HG03135 (cell line): ENCODE measurements around the gene LPCAT1.
"Not testable (repeated sequence)": the region's sequence is repeated elsewhere in the genome, so short reads cannot be mapped to it uniquely, and the experiment has no call there.

Experiments
- ATAC-seq: cut with Tn5 transposase; IDR thresholded peaks from one replicate; pipeline ENCODE4 v1.9.1; 2021; ENCODE audit warnings: mild to moderate bottlenecking, moderate library complexity; ENCODE audit not compliant: unreplicated experiment

Gene LPCAT1

GRCh38 chr5:1523480-1523792 is 324 bp downstream of the LPCAT1 start:
- peak; percentile 36 for ATAC-seq

GRCh38 chr5:1522601-1523479 is 920 bp downstream of the LPCAT1 start:
- peak; percentile 7 for ATAC-seq

- ATAC-seq = no peak
Measured at GRCh38 chr5:1521671-1522600, 1.8 kb downstream of the LPCAT1 start.

DNA sequence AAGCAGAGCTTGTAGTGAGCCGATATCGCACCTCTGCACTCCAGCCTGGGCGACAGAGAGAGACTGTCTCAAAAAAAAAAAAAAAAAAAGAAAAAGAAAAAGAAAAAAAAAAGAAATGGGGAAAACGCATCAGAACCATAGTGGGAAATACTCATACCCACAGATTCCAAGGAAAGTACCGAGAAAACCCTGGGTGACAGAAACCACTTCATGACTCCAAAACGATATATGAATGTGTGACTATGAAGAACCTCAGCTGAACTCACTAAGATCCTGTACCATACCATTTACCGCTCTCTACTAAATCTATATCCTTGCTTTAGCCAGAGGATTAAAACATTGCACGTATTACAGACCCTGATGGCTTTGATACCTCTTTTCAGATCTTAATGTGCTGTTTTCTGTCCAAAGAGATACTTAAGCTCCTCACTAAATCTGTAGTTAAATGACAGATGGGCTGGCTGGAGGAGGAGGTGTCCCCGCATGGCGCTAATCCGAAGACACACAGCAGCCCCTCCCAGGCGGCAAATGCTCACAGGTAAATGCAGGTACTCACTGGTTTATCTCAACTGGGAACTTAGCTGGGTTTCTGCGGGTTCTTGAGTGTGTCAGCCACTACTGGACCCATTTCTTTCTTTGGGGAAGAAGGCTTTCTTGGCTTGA is 2.8 kb downstream of the LPCAT1 start:
- ATAC-seq = no peak

- ATAC-seq = no peak
Measured at GRCh38 chr5:1519631-1520210, 4.0 kb downstream of the LPCAT1 start.

DNA sequence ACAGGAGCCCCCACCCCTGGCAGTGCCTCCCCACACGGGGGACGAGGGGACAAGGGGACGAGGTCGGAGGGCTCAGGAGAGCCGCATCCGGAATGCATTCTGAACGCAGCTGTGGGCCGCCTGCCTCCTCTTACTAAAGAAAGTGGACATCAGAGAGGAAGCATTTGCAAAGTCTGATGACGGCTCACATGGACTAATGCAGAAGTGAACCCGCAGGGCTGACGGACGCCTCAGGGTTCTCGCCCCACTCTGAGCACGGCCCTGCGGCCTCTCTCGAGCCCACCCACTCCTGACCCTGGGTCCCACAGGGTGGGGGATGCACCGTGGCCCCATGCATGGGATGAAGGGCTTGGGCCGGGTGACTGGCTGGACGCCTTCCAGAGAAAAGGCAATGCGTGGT is 5.9 kb downstream of the LPCAT1 start:
- no peak for ATAC-seq

- ATAC-seq = no peak
Measured at GRCh38 chr5:1516615-1517601, 6.9 kb downstream of the LPCAT1 start.

DNA sequence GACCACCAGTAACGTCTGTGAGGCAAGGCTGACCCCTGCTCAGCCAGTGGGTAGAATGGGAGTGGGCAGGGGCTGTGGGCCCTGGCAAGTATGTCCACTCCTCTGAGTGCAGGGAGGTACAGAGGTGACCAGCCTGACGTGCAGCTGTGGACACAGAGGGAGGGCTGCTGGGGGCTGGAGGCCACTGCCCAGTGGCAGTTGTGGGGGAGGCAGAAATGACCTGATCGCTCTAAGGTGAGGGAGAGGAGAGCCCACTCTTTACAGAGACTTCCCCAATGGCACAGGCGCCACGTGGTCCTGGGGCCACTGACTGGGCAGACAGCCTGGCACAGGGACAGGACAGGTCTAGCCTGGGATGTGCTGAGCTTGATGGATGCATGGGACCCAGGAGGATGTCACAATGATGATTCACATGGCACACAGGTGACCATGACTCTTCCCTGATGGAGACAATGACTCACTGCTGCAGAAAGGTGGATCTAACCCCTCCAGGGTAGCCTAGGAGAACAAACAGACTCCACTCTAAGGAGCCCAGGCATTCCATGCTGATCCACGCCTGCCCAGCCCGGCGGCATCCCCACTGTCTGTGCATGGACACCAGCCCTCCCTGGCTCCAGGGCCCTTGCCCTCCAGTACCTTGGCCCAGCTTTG is 7.7 kb downstream of the LPCAT1 start:
- ATAC-seq = no peak

DNA sequence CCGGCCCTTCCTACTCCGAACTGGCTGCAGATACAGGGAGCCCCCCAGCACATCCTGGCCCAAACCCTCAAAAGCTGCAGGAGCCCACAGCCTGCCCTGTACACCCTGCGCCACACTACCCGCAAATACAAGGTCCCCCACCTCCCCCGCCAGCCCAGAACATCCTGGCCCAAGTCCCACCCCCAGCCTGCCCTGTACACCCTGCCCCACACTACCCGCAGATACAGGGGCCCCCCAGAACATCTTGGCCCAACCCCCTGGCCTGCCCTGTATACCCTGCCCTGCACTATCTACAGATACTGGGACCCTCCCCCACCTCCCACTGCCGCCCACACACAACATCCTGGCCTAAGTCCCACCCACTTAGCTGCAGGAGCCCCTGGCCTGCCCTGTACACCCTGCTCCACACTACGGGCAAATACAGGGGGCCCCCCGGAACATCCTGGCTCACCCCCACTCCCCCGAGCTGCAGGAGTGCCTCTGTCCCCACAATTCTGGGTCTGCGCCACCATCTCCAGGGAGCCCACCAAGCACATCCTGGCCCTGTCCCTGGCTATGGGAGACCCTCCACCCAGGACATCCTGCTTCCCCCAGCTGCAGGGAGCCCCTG is 8.3 kb downstream of the LPCAT1 start:
- no peak for ATAC-seq

DNA sequence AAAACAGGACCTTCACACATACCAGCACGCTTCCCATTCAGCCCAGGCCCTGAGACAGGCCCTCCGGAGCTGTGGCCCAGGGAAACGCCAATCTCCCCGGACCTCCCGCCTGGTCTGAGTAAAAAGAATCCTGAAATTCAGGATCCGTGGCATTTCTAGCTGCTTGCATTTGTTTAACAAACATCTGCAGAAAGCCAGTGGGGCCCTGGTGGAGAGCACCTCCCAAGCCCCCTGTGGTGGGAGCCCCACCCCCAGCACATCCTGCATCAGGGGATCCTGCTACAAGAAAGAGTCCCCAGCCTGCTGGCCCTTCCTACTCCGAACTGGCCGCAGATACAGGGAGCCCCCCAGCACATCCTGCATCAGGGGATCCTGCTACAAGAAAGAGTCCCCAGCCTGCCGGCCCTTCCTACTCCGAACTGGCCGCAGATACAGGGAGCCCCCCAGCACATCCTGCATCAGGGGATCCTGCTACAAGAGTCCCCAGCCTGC is 8.9 kb downstream of the LPCAT1 start:
- not testable (repeated sequence) for ATAC-seq

GRCh38 chr5:1514027-1514818 is 9.5 kb downstream of the LPCAT1 start:
- no peak for ATAC-seq

DNA sequence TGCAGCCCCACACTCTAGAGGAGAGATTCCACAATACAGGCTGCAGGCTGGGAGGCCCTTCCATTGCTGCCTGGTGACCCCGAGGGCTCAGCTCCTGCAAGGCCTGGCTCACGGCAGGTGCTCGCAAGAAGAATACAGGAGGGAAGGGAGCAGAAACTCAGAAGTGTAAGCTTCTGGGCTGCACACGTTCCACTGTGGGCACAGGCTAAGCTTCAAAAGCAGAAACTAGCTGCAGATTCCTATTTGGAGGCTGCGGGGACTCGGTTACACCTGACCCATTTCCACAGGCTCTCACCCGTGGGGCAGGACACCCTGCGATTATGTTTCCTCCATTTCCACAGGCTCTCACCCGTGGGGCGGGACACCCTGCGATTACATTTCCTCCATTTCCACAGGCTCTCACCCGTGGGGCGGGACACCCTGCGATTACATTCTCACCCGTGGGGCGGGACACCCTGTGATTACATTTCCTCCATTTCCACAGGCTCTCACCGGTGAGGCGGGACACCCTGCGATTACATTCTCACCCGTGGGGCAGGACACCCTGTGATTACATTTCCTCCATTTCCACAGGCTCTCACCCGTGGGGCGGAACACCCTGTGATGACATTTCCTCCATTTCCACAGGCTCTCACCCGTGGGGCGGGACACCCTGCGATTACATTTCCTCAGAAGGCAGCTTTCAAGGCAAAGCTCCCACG is 10.3 kb downstream of the LPCAT1 start:
- ATAC-seq = no peak

DNA sequence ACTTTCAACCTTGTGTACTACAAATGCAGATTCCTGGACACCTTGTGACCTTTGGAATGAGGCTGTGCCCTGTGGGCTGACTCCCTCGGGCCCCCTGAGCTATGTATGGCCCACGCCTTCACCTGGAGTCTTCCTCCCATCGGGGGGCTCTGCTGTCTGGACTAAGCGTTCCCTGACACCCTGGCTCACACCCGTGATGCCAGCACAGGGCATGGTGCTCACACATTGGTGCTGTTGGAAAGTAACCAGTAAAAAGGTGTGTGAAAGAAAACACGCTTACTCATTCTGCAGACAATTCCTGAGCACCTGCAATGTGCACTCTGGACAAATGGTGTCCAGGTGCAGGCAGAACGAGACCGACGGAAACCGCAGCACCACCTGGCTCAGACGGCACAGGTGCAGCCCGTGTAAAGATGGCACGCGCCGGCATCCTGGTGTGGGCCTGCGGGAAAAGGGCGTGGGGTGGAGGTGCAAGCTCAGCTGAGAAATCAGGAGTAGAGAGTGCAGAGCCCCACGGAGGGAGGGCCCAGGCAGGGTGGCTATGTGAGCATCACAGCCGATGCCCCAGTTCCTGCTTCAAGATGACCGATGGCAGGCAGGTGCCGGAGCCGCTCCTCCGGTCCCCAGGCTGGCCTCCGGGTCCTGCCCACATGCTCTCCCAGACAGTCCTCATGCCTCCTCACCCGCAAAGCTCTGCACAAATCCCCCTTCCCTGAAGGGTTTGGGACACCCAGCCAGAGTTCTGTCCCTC is 11.0 kb downstream of the LPCAT1 start:
- no peak for ATAC-seq

- ATAC-seq = no peak
Measured at GRCh38 chr5:1511651-1512540, 11.9 kb downstream of the LPCAT1 start.

DNA sequence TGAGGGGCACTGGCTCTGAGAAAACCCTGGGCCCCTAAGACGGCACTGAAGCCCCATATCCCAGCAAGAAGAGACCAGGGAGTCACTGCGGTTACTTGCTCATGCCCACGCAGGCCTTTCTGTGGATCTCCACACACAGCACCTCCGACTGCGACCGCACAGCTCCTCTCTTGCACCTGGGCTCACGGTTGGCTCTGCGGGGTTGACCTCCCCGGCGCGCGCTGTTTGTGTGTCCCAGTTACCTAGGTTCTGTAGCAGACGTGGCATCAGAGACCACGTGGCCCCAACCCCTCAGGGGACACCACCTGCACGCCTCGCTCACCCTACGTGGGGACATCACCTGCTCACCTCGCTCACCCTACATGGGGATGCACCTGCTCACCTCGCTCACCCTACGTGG is 12.7 kb downstream of the LPCAT1 start:
- ATAC-seq = no peak

DNA sequence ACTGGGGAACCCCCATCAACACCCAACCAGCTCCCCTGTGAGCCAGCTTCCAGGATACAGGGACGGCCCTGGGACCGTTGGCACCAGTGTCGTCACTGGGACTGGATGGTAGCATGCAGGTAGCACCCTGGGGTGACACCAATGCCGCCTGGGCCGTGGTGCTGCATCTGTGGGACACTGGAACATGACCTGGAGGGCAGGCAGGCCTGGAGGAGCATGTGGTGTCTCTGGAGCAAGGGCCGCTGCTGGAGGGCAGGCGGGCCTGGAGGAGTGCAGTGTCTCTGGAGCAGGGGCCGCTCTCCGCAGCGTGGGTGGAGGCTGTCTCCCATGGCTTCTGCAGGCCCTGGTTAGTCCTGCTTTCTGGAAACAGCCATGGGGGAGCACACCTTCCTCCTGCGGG is 13.1 kb downstream of the LPCAT1 start:
- no peak for ATAC-seq
